Spleen (tissue), 7 donors: ENCODE results near the gene DNAH10.

ENCODE experiments used
- CTCF ChIP-seq, 11 experiments: fragments of 200-600 bp in 7 of 11; fragments of 450-650 bp in 4 of 11; sonication (generic) in 4 of 11; IDR thresholded peaks in 8 of 11; conservative IDR thresholded peaks in 3 of 11; 1 replicate in 7 of 11; 2 replicates in 4 of 11; pipeline versions ENCODE4 v1.4.0 to v1.8.0; 2016 to 2021; ENCODE audit warnings: antibody characterized with exemption in 11 of 11, inconsistent platforms in 4 of 11, mild to moderate bottlenecking in 1 of 11
- POLR2A ChIP-seq, 3 donors: fragments of 450-650 bp; IDR thresholded peaks; one replicate each; pipeline ENCODE4 v1.5.1; 2017; ENCODE audit warnings: antibody characterized with exemption in 3 of 3, mild to moderate bottlenecking in 1 of 3
- POLR2AphosphoS5 ChIP-seq, 3 donors: sonication (generic); formaldehyde crosslinking; IDR thresholded peaks; one replicate each; pipeline ENCODE4 v1.5.1; 2017; ENCODE audit warnings: antibody characterized with exemption in 3 of 3
- donor health status: DM: no; HTN: no; CAD: no; lungs with moderate emphysema.
- donor health status: DM: no; HTN: no; CAD: no.
- donor health status: DM: no; HTN: no; CAD: no.

GRCh38 chr12:123943816-123944215, 181.7 kb downstream of the DNAH10 start:
- TF ChIP-seq CTCF (IDR thresholded peaks at IDR 0.05 in 8 of 11, conservative IDR thresholded peaks at IDR 0.05 in 3 of 11) (no peak), POLR2A (IDR thresholded peaks at IDR 0.05) (no peak), POLR2AphosphoS5 (IDR thresholded peaks at IDR 0.05) (no peak)
